K562 (cell line): ENCODE results near the gene NECTIN4. TPM values are rescaled to one million over a fixed set of nuclear protein-coding genes. Genes with fewer than 3 reads are reported as not detected.
A peak's percentile ranks its signal among the peaks of the same experiment; 100 is the strongest.
"Not testable (repeated sequence)": the region's sequence is repeated elsewhere in the genome, so short reads cannot be mapped to it uniquely, and the experiment has no call there.

ENCODE experiments used
- ATAC-seq: fragments of 200-7000 bp; cut with Tn5 transposase; 3 replicates; pipeline ENCODE4 v1.9.1; 2020; ENCODE audit warnings: moderate library complexity
- BruUV-seq: library from RNA; stranded (reverse); fragments of 400-500 nt; replicated peaks from 2 replicates; lab custom pipeline; 2021; lab: Mats Ljungman, UMichigan
- CTCF ChIA-PET: fragments of 300-600 bp; formaldehyde crosslinking; extraction: SDS; loops from one replicate; lab custom pipeline; 2021; ENCODE audit warnings: low intra/inter-chr PET ratio; lab: Yijun Ruan, JAX
- POLR2A ChIA-PET: fragments of 300-600, 350-650 bp; sonication (Branson Sonifier 250); formaldehyde crosslinking; extraction: SDS; loops from one replicate; lab custom pipeline; 2021; ENCODE audit warnings: antibody characterized with exemption, inconsistent platforms; lab: Yijun Ruan, JAX
- DNase-seq, 4 experiments: peaks; one replicate each; pipeline versions ENCODE4 v3.0.0 to v3.0.0-alpha.2; 2011 to 2018; ENCODE audit warnings: low spot score in 3 of 4, mixed read lengths in 3 of 4; ENCODE audit errors: extremely low read depth in 1 of 4
- FAIRE-seq: peaks from 2 replicates; lab custom pipeline; 2011; peaks lifted over from hg19 to GRCh38; lab: Jason Lieb, UNC
- H2AFZ ChIP-seq: 2 replicates; pipeline ENCODE4 v1.6.0; 2011; ENCODE audit warnings: low read depth, low read length, control low read depth, inconsistent platforms
- H3K27ac ChIP-seq: fragments of 200-600 bp; 3 replicates; pipeline ENCODE4 v1.8.0; 2011; ENCODE audit warnings: low read depth, mild to moderate bottlenecking, control low read depth, inconsistent platforms, low read length, moderate library complexity, mixed read lengths; ENCODE audit errors: extremely low read depth
- H3K27me3 ChIP-seq, 2 experiments: fragments of 300-600 bp in 1 of 2; 2 replicates in 1 of 2; 3 replicates in 1 of 2; pipeline versions ENCODE4 v1.6.0 to v1.8.0; 2011; ENCODE audit warnings: inconsistent platforms in 2 of 2, low read length in 2 of 2, mild to moderate bottlenecking in 1 of 2, mixed read lengths in 1 of 2, moderate library complexity in 1 of 2; ENCODE audit not compliant: control insufficient read depth in 2 of 2, insufficient read depth in 2 of 2
- H3K36me3 ChIP-seq: fragments of 300-600 bp; 3 replicates; pipeline ENCODE4 v1.8.0; 2011; ENCODE audit warnings: mild to moderate bottlenecking, low read length, inconsistent platforms; ENCODE audit not compliant: control insufficient read depth, insufficient read depth
- H3K4me1 ChIP-seq, 2 experiments: fragments of 200-600 bp in 1 of 2; replicated peaks in 1 of 2; 2 replicates in 1 of 2; 3 replicates in 1 of 2; pipeline versions ENCODE4 v1.5.1 to v1.8.0; 2011; ENCODE audit warnings: inconsistent platforms in 2 of 2, low read length in 2 of 2, mild to moderate bottlenecking in 1 of 2, mixed read lengths in 1 of 2, moderate library complexity in 1 of 2; ENCODE audit not compliant: control insufficient read depth in 2 of 2, insufficient read depth in 2 of 2
- H3K4me2 ChIP-seq: 2 replicates; pipeline ENCODE4 v1.6.1; 2011; ENCODE audit warnings: low read length, control low read depth, inconsistent platforms, mixed read lengths; ENCODE audit not compliant: insufficient read depth
- H3K4me3 ChIP-seq: fragments of 200-600 bp; sonication (generic), shearing (Covaris generic); 2 replicates; pipeline ENCODE4 v1.5.1; 2016; ENCODE audit warnings: control low read depth, inconsistent platforms
- H3K79me2 ChIP-seq: fragments of 200-600 bp; 3 replicates; pipeline ENCODE4 v1.8.0; 2011; ENCODE audit warnings: low read length, inconsistent platforms; ENCODE audit not compliant: control insufficient read depth, insufficient read depth
- H3K9ac ChIP-seq, 2 experiments: 2 replicates each; pipeline versions ENCODE4 v1.6.0 to v1.6.1; 2011; ENCODE audit warnings: low read depth in 2 of 2, low read length in 2 of 2, control low read depth in 1 of 2, inconsistent platforms in 1 of 2, mild to moderate bottlenecking in 1 of 2, mixed read lengths in 1 of 2; ENCODE audit not compliant: insufficient read depth in 1 of 2
- H3K9me1 ChIP-seq: one replicate; pipeline ENCODE4 v1.6.0; 2011; ENCODE audit warnings: inconsistent platforms, mild to moderate bottlenecking, low read length, moderate library complexity; ENCODE audit not compliant: control insufficient read depth, insufficient read depth
- H3K9me3 ChIP-seq: replicated peaks from 2 replicates; pipeline ENCODE4 v1.5.1; 2011; ENCODE audit warnings: low read depth, low read length, inconsistent platforms; ENCODE audit not compliant: control insufficient read depth, insufficient read depth
- H4K20me1 ChIP-seq: replicated peaks from 2 replicates; pipeline ENCODE4 v1.6.1; 2011; ENCODE audit warnings: low read length, inconsistent platforms, mixed read lengths; ENCODE audit not compliant: control insufficient read depth, insufficient read depth
- TRIM24 ChIP-seq, 2 experiments: fragments of 450-650 bp; IDR thresholded peaks; 2 replicates each; pipeline ENCODE4 v1.6.1; 2016
- TRIM28 ChIP-seq: fragments of 450-650 bp; IDR thresholded peaks from 2 replicates; pipeline ENCODE4 v1.6.1; 2017
- ZBTB33 ChIP-seq: sonication (generic); formaldehyde crosslinking; IDR thresholded peaks from 2 replicates; pipeline ENCODE4 v1.8.1; 2023; ENCODE audit warnings: mild to moderate bottlenecking, missing genetic modification reagents
- ZFP36 ChIP-seq: fragments of 150-350 bp; IDR thresholded peaks from 2 replicates; pipeline ENCODE4 v1.6.1; 2018; ENCODE audit warnings: low read length, low read depth; ENCODE audit not compliant: partially characterized antibody
- ZKSCAN1 ChIP-seq: fragments of 150-350 bp; IDR thresholded peaks from 2 replicates; pipeline ENCODE4 v1.6.1; 2016; ENCODE audit warnings: low read depth, low read length
- ZNF431 ChIP-seq: sonication (generic); formaldehyde crosslinking; IDR thresholded peaks from 2 replicates; pipeline ENCODE4 v1.8.0; 2022; ENCODE audit warnings: mild to moderate bottlenecking, missing genetic modification reagents
- WGBS: fragments of 100-300 bp; shearing (Covaris generic); methylation state at CpG from one replicate; pipeline ENCODE4 v1.1.6; 2016; ENCODE audit warnings: low coverage, mixed read lengths; ENCODE audit not compliant: insufficient coverage; ENCODE audit errors: missing lambda C conversion rate; 5-methylcytosine and 5-hydroxymethylcytosine counted together
- in situ Hi-C: fragments of 300-500 bp; cut with MboI; formaldehyde crosslinking; loops from 4 replicates; pipeline ENCODE4 v1.15.0; 2018; ENCODE audit warnings: inconsistent platforms, mixed read lengths
- intact Hi-C: fragments of 100-400 bp; cut with micrococcal nuclease; formaldehyde crosslinking; loops from 2 replicates; pipeline ENCODE4 v1.14.2; 2022
- polyA plus RNA-seq, 8 experiments: library from polyadenylated mRNA; depleted of rRNA in 4 of 8; stranded (reverse) in 5 of 8; unstranded in 3 of 8; fragments of >200 nt; fragmentation: Nextera tagmentation in 2 of 8; fragmentation: Illumina TruSeq in 1 of 8; extraction: Ambion mirVana in 2 of 8; extraction: Trizol in 1 of 8; gene quantifications; 2 replicates each; pipeline versions ENCODE4 v1.2.1 to v1.2.3, GENCODE V29; 2011 to 2014; ENCODE audit warnings: inconsistent platforms in 1 of 8, missing spikeins in 1 of 8
- total RNA-seq, 7 experiments: library from RNA; depleted of rRNA in 6 of 7; stranded (reverse); fragments of >200 nt in 6 of 7; fragmentation: Illumina TruSeq in 2 of 7; extraction: Trizol in 2 of 7; gene quantifications; 2 replicates each; pipeline versions ENCODE4 v1.2.1 to v1.2.3, GENCODE V29; 2011 to 2021; ENCODE audit warnings: low replicate concordance in 1 of 7

NECTIN4 gene
- total and polyA plus RNA-seq, 9 of the 15 experiments (the other 6 are each of a cell fraction or from before 2014, with no cell fraction given) = 0.01 to 0.09 TPM; not detected in 7

- not testable (repeated sequence) for ATAC-seq, FAIRE-seq
Measured at GRCh38 chr1:161026954-161027353, 62.4 kb downstream of the NECTIN4 start.

GRCh38 chr1:161022432-161022831 lies 66.9 kb downstream of the NECTIN4 start:
- H3K9me1 ChIP-seq, H3K4me3 ChIP-seq, ATAC-seq, in situ Hi-C loops, H4K20me1 ChIP-seq, FAIRE-seq, CTCF ChIA-PET, DNase-seq, H3K36me3 ChIP-seq, BruUV-seq, H3K4me2 ChIP-seq, H3K27me3 ChIP-seq, intact Hi-C loops, H2AFZ ChIP-seq, H3K9me3 ChIP-seq, H3K27ac ChIP-seq: not testable (repeated sequence)
- H3K4me1 ChIP-seq = peaks cover 24 to 30% of the 10 kb centered on the region in 2 experiments
- H3K9ac ChIP-seq = peak overlapping the region in 1 of 2 experiments; percentile 88; a peak in 1 of 4 replicates
- 76% methylated on average over 12 of the region's 12 CpGs for WGBS
- POLR2A ChIA-PET = interaction anchor here (0.6 to 0.7 kb wide), 2 partner anchors 8 to 558 kb away, joined by 3 read pairs; no protein-coding TSS in a partner anchor
- TF ChIP-seq ZKSCAN1 = peak; percentile 82
- 0 out of 2 replicates have a peak, but pooled peaks have one; percentile 25 for TF ChIP-seq ZBTB33 (CRISPR knock-in tag)
- H3K79me2 ChIP-seq = peaks cover 38% of the 10 kb centered on the region

More at GRCh38 chr1:161026954-161027353, 62.4 kb downstream of the NECTIN4 start:
- H3K36me3 ChIP-seq, H3K27me3 ChIP-seq, H2AFZ ChIP-seq, H3K4me2 ChIP-seq, BruUV-seq, H3K9me3 ChIP-seq, H4K20me1 ChIP-seq, H3K4me3 ChIP-seq, H3K9ac ChIP-seq, in situ Hi-C loops, DNase-seq, H3K79me2 ChIP-seq, CTCF ChIA-PET, intact Hi-C loops, H3K9me1 ChIP-seq, H3K4me1 ChIP-seq, H3K27ac ChIP-seq: not testable (repeated sequence)
- TF ChIP-seq ZNF431 (CRISPR knock-in tag) (peak; percentile 94), ZFP36 (peak; percentile 17), TRIM28 (peak; percentile 59; the same call in 1 of the 2 replicates), TRIM24 (IDR thresholded peaks at IDR 0.05) (peak in 1 of 2 experiments; percentile 37; a peak in 2 of 4 replicates)
- POLR2A ChIA-PET = interaction anchor here (1.3 kb wide), 1 partner anchor 9 kb away, joined by 3 read pairs; no protein-coding TSS in a partner anchor
- WGBS = 58% methylated on average over 1 of the region's 1 CpG
